B cell (primary cell): Measurements from ENCODE around the gene PEA15. TPM values are rescaled to one million over a fixed set of nuclear protein-coding genes. Genes with fewer than 3 reads are reported as not detected.

Source experiments
- ATAC-seq: fragments of 200-7000 bp; cut with Tn5 transposase; one replicate; pipeline ENCODE4 v1.10.0; 2021; ENCODE audit warnings: low read depth, mild to moderate bottlenecking, moderate number of reproducible peaks, moderate library complexity
- CTCF ChIA-PET: fragments of 350-600 bp; sonication (Branson Sonifier 250); formaldehyde crosslinking; loops from one replicate; lab custom pipeline; 2021; ENCODE audit warnings: antibody characterized with exemption, inconsistent platforms; lab: Charles Lee
- POLR2A ChIA-PET: fragments of 350-600 bp; sonication (Branson Sonifier 250); formaldehyde crosslinking; loops from one replicate; lab custom pipeline; 2021; ENCODE audit warnings: antibody characterized with exemption; lab: Charles Lee
- DNase-seq: peaks from one replicate; pipeline ENCODE4 v3.0.0; 2013
- H2AFZ ChIP-seq: 2 replicates; pipeline ENCODE4 v1.6.1; 2012; ENCODE audit warnings: mild to moderate bottlenecking, low read depth, low read length; ENCODE audit not compliant: insufficient read depth, poor library complexity, severe bottlenecking
- H3K27ac ChIP-seq, 2 donors: 1 replicate in 1 of 2; 2 replicates in 1 of 2; pipeline ENCODE4 v1.5.1; 2012 to 2013; ENCODE audit warnings: low read length in 2 of 2, mild to moderate bottlenecking in 2 of 2, moderate library complexity in 1 of 2
- H3K27me3 ChIP-seq, 4 experiments: fragments of 200-600 bp in 1 of 4; sonication (generic) in 1 of 4; replicated peaks in 1 of 4; 1 replicate in 2 of 4; 2 replicates in 2 of 4; pipeline versions ENCODE4 v1.6.1 to v1.7.0; 2013 to 2016; ENCODE audit warnings: low read length in 3 of 4, mild to moderate bottlenecking in 2 of 4, mixed read lengths in 1 of 4, moderate library complexity in 1 of 4; ENCODE audit not compliant: insufficient read depth in 4 of 4, control insufficient read depth in 3 of 4; ENCODE audit errors: control extremely low read depth in 1 of 4
- H3K36me3 ChIP-seq, 2 experiments: replicated peaks in 1 of 2; 1 replicate in 1 of 2; 2 replicates in 1 of 2; pipeline versions ENCODE4 v1.6.1 to v1.7.1; 2013; ENCODE audit warnings: low read length in 1 of 2; ENCODE audit not compliant: insufficient read depth in 2 of 2, control insufficient read depth in 1 of 2; ENCODE audit errors: control extremely low read depth in 1 of 2, extremely low read depth in 1 of 2
- H3K4me1 ChIP-seq, 2 donors: fragments of 200-600 bp in 1 of 2; sonication (generic) in 1 of 2; 1 replicate in 1 of 2; 2 replicates in 1 of 2; pipeline versions ENCODE4 v1.5.1 to v1.6.1; 2013 to 2017; ENCODE audit warnings: low read length in 2 of 2; ENCODE audit not compliant: control insufficient read depth in 2 of 2, insufficient read depth in 2 of 2
- H3K4me2 ChIP-seq: replicated peaks from 2 replicates; pipeline ENCODE3; 2012; ENCODE audit warnings: mild to moderate bottlenecking, low read depth, low read length; ENCODE audit not compliant: poor library complexity, severe bottlenecking
- H3K4me3 ChIP-seq, 5 experiments: fragments of 200-600 bp in 1 of 5; sonication (generic) in 1 of 5; 1 replicate in 3 of 5; 2 replicates in 2 of 5; pipeline versions ENCODE4 v1.5.1 to v1.7.0; 2011 to 2016; ENCODE audit warnings: low read length in 4 of 5, mild to moderate bottlenecking in 4 of 5, low read depth in 2 of 5, control low read depth in 1 of 5, moderate library complexity in 1 of 5; ENCODE audit not compliant: insufficient read depth in 1 of 5; ENCODE audit errors: control extremely low read depth in 1 of 5, extremely low read depth in 1 of 5
- H3K79me2 ChIP-seq: fragments of 200-600 bp; sonication (generic); one replicate; pipeline ENCODE4 v1.6.0; 2016; ENCODE audit warnings: low read length; ENCODE audit not compliant: control insufficient read depth, insufficient read depth
- H3K9ac ChIP-seq: fragments of 200-600 bp; sonication (generic); 2 replicates; pipeline ENCODE4 v1.6.1; 2017; ENCODE audit warnings: mild to moderate bottlenecking, low read length, moderate library complexity
- H3K9me3 ChIP-seq, 3 donors: one replicate each; pipeline versions ENCODE4 v1.6.1 to v1.7.1; 2013; ENCODE audit warnings: low read length in 2 of 3; ENCODE audit not compliant: control insufficient read depth in 2 of 3, insufficient read depth in 1 of 3; ENCODE audit errors: control extremely low read depth in 1 of 3
- H4K20me1 ChIP-seq: 2 replicates; pipeline ENCODE4 v1.6.0; 2012; ENCODE audit warnings: mild to moderate bottlenecking, low read length; ENCODE audit not compliant: insufficient read depth, control insufficient read depth, poor library complexity, severe bottlenecking
- H3K27ac Mint-ChIP-seq: one replicate; pipeline ENCODE4 v1.8.0; 2021; ENCODE audit warnings: mixed read lengths
- H3K27me3 Mint-ChIP-seq: one replicate; pipeline ENCODE4 v1.8.0; 2021; ENCODE audit warnings: mixed read lengths
- H3K4me1 Mint-ChIP-seq: one replicate; pipeline ENCODE4 v1.8.0; 2021; ENCODE audit warnings: mixed read lengths
- H3K4me3 Mint-ChIP-seq: one replicate; pipeline ENCODE4 v1.8.0; 2021; ENCODE audit warnings: mixed read lengths
- H3K9me3 Mint-ChIP-seq: one replicate; pipeline ENCODE4 v1.8.0; 2022; ENCODE audit warnings: mixed read lengths; ENCODE audit not compliant: insufficient read depth
- CTCF ChIP-seq: fragments of 200-600 bp; IDR thresholded peaks from one replicate; pipeline ENCODE4 v1.8.0; 2022; ENCODE audit warnings: antibody characterized with exemption, mild to moderate bottlenecking
- EZH2 ChIP-seq: IDR thresholded peaks from 2 replicates; pipeline ENCODE4 v1.6.1; 2012; ENCODE audit warnings: borderline replicate concordance, low read depth, mild to moderate bottlenecking, moderate library complexity, low read length; ENCODE audit not compliant: insufficient read depth, poor library complexity, severe bottlenecking
- WGBS: methylation state at CpG from one replicate; pipeline ENCODE4 v1.1.5; 2013; ENCODE audit warnings: missing lambda C conversion rate; ENCODE audit not compliant: insufficient coverage; 5-methylcytosine and 5-hydroxymethylcytosine counted together
- intact Hi-C: fragments of 100-400 bp; cut with micrococcal nuclease; formaldehyde crosslinking; loops from one replicate; pipeline ENCODE4 v1.10.0; 2022
- polyA plus RNA-seq: library from polyadenylated mRNA; depleted of rRNA; stranded (reverse); fragments of >200 nt; gene quantifications from 2 replicates; pipeline ENCODE4 v1.2.3, GENCODE V29; 2012
- total RNA-seq, 2 donors: library from RNA; stranded (reverse); fragments of 120-200 nt in 1 of 2; gene quantifications; 1 replicate in 1 of 2; 2 replicates in 1 of 2; pipeline versions ENCODE4 v1.2.3 to v1.2.4, GENCODE V29; 2013 to 2022

Gene PEA15
- total and polyA plus RNA-seq, 2 donors (not counting 1 experiment from before 2014, with no cell fraction given): 81.7 to 91.4 TPM

GRCh38 chr1:160179336-160179735 is 25.8 kb upstream of the PEA15 start:
- Histone ChIP-seq H3K36me3 (no peaks in the 10 kb centered on the region), H3K27me3 (peaks cover 0 to 3% (median 0%) of the 10 kb centered on the region in 4 experiments), H2AFZ (no peak overlapping the region), H3K9me3 (no peaks in the 10 kb centered on the region), H3K9ac (no peak overlapping the region), H3K4me3 (no peak overlapping the region), H3K79me2 (no peaks in the 10 kb centered on the region), H4K20me1 (no peaks in the 10 kb centered on the region), H3K4me1 (no peaks in the 10 kb centered on the region), H3K27ac (no peak overlapping the region), H3K4me2 (no peak overlapping the region)
- H3K9me3 Mint-ChIP-seq: no peaks in the 10 kb centered on the region
- ChIA-PET POLR2A (no interaction called here), CTCF (interaction anchor here (1.5 kb wide), 1 partner anchor 14 kb away, joined by 3 read pairs; no protein-coding TSS in a partner anchor)
- no peak overlapping the region for H3K27ac Mint-ChIP-seq
- TF ChIP-seq EZH2 (no peak), CTCF (no peak)
- H3K4me3 Mint-ChIP-seq: no peak overlapping the region
- ATAC-seq (no peak), DNase-seq (no peak)
- H3K4me1 Mint-ChIP-seq: no peaks in the 10 kb centered on the region
- intact Hi-C loops: no loop called here
- peaks cover 37% of the 10 kb centered on the region for H3K27me3 Mint-ChIP-seq
- WGBS: 100% methylated on average over 3 of the region's 4 CpGs

- Mint-ChIP-seq H3K4me1 (no peaks in the 10 kb centered on the region), H3K4me3 (no peak overlapping the region), H3K27me3 (peaks cover 16% of the 10 kb centered on the region), H3K27ac (no peak overlapping the region), H3K9me3 (no peaks in the 10 kb centered on the region)
- no peak for DNase-seq
- Histone ChIP-seq H4K20me1 (no peaks in the 10 kb centered on the region), H3K9ac (no peak overlapping the region), H3K4me1 (no peaks in the 10 kb centered on the region), H3K27me3 (no peaks in the 10 kb centered on the region), H3K4me3 (no peak overlapping the region), H3K36me3 (no peaks in the 10 kb centered on the region), H3K4me2 (no peak overlapping the region), H2AFZ (no peak overlapping the region), H3K27ac (no peak overlapping the region), H3K9me3 (no peaks in the 10 kb centered on the region), H3K79me2 (no peaks in the 10 kb centered on the region)
- WGBS: 87% methylated on average over 7 of the region's 7 CpGs
- POLR2A ChIA-PET: no interaction called here
- no peak for TF ChIP-seq EZH2
- TF ChIP-seq CTCF: no peak
- no peak for ATAC-seq
- CTCF ChIA-PET: interaction anchor here (0.6 to 7.6 kb wide), 4 partner anchors 57 to 105 kb away, joined by 3 to 160 read pairs (median 4); no protein-coding TSS in a partner anchor
- intact Hi-C loops: no loop called here
Observed at GRCh38 chr1:160186246-160186645, 18.9 kb upstream of the PEA15 start.
